ENCODE results near the gene DDX41.
"Not testable (repeated sequence)": the region's sequence is repeated elsewhere in the genome, so short reads cannot be mapped to it uniquely, and the experiment has no call there.

DDX41 gene

DNA sequence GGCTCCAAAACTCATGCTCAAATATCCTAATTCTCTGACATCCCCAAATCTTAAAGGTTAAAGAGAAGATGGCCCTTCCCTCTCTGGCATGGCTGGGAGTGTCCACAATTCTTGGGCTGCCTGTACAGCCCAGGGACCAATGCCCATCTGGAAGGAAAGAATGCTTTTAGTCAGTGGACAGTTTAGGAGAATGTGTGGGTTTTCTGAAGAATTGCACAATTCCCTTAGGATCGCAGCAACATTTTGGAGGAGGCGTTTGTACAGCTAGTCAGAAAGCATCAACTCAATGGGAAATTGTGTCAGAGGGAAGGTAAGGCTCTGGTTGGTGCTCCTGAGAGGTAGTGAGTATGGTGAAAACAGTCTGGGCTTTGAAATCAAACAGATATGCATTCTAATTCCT lies 22.6 kb upstream of the DDX41 start:
- Histone ChIP-seq H3K4me3 (no peak overlapping the region), H3K27ac (peak overlapping the region in 19 of 21 experiments; percentile 3 to 76 (median 53))

DNA sequence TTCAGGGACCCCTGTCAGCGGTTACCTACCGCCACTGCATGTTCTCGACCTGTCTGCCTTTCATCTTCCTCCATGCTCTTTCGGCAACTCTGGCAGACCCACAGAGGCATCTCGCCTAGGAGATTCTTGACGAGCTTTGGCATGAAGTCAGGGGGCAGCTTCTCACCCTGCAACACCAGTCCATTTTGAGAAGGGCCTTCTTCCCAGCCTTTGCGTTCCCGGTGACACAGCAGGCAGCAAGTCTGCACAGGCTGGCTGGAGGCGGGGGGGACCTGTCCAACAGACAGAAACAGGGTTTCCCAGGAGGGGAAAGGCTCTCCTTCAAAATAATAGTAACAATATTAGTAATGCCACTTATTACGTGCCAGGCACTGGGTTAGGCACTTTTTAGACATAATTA lies 22.1 kb upstream of the DDX41 start:
- Histone ChIP-seq H3K4me3 (no peak overlapping the region), H3K27ac (peak overlapping the region in 20 of 21 experiments; percentile 13 to 76 (median 58))

DNA sequence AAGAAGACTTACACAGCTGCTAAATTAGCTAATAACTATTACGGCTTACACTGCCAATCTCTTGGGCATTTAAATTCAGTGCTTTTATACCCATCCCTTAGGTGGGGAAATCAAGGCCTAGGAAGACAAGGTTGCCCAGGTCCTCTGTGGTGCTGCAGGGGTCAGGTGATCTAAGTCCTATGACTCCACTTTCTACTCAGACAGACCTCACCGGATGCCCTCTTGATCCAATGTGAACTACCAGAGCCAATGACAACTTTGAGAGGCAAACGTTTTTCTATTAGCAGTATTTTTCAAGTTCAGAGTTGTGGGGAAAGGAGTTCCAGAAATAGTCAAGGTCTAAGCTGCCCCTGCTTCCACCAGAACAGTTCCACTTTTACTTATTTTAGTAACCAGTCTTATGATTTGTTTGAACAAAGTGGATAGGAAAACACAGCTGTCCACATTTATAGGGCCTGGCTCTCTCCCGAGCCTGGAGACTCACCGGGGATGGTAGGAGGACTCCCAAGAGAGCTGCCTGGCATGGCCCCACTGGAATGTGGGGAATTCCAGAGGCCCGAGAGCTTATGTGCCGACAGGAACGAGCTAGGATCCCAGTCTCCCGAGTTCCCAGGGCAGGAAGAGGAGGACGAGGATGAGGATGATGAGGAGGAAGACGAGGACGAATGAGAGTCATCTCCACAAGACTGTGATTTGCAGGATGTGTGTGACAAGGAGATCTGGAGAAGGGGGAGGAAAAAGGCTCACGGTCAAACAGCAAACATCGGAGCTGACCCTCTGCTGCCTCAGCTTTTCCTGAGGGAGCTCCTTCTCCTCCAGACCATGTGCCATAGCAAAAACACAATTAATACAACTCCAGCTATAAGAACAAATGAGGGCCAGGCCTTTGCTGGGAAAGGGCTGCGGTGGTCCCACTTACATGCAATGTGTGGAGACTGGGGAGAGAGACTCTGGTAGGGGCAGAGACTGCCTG lies 20.9 kb upstream of the DDX41 start:
- Histone ChIP-seq H3K27ac (peak overlapping the region in 20 of 21 experiments; percentile 1 to 76 (median 58)), H3K4me3 (no peak overlapping the region)

DNA sequence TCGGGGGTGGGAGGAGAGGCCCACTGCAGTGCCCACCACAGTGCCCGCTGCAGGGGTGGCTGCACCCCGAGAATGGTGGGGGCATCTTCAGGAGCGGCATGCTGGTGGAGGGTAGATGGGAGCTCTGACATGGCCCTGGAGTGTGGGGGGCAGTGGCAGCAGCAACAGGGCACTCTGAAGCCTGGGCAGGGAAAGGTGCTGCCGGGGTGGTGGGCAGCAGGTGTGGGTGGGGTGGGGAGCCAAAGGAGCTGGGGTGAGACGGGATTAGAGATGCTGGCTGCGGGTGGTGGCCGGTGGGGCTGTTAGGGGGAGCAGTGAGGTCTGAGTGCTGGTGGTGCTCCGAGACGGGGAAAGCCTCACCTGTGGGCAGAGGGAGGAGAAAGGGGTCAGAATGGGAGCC lies 19.6 kb upstream of the DDX41 start:
- H3K27ac ChIP-seq: peak overlapping the region in 2 of 21 experiments; percentile 35 to 48
- no peak overlapping the region for H3K4me3 ChIP-seq

DNA sequence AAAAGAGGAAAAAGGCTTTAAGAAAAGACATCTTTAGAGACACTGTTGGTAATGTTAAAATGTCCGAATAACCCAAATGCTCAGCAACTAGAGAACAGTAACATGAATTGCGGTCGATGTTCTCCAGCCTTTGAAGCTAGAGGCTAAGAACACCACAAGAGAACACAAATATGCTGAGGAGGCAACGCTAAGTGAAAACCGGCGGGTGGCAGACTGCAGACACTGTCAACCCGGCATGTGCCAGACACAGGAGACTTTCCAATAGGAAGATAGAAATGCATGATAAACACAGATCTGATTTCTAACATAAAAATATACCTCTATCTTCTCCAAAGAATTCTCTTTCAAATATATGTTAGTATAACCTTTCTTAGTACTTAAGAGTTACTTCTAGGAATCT lies 18.4 kb upstream of the DDX41 start:
- H3K27ac ChIP-seq: no peak overlapping the region
- no peak overlapping the region for H3K4me3 ChIP-seq

DNA sequence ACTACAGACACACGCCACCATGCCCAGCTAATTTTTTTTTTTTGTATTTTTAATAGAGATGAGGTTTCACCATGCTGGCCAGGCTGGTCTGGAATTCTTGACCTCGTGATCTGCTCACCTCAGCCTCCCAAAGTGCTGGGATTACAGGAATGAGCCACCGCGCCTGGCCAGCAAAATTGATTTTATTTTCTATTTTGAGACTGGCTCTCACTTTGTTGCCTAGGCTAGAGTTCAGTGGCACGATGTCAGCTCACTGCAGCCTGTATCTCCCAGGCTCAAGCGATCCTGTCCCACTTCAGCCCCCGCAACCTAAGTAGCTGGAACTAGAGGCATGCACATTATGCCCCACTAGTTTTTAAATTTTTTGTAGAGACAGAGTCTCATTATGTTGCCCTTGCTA lies 17.7 kb upstream of the DDX41 start:
- not testable (repeated sequence) for H3K27ac ChIP-seq, H3K4me3 ChIP-seq

DNA sequence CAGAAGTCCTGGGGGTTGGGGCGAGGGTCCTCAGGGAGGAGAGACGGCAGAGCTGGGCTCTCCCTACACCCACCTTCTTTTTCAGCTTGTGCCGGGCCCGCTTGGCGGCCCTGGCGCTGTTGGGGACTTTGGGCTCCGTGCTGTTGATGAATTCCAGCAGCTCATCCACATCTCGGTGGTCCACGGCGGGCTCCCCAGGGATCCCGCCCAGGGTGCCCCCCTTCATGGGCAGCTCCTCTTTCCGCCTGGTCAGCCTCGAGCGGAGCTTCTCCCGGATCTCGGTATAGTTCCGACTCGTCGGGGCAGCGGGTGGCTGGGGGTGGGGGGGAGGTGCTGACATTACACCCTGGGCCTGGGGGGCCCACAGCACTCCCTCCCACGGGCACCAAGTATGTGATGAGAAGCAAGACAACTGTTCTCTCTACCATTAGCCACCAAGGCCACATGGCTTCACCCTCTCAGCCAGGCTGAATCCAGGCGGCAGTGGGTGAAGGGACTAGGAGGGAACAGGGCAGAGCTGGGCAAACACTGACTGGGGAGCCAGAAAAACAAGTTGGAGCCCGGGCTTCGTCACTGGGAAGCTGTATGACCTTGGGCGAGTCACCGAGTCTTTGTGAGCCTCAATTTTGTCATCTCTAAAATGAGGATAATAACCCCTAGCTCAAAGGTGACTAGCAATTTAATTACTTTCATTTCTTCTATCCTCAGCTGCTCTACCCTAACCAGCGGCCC lies 14.6 kb upstream of the DDX41 start:
- H3K27ac ChIP-seq: peak overlapping the region in 18 of 21 experiments; percentile 31 to 86 (median 61)
- no peak overlapping the region for H3K4me3 ChIP-seq

DNA sequence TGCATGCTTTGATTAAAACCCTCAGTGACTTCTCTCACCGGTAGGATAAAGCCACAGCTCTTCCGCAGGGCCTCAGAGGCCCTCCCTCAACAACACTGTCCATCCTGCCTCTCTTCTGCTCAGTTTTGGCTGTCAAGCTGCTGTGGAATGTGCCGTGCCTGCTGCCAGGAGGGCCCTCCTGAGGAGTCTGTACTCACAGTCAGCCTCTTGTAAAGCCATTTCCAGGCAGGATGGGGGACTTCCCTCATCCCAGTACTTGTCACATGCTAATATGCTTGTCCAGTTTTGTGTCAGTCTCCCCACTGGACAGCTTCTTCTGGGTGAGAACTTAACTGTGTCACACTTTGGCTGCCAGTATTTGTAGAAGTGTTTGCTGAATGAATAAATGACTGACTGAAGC lies 13.9 kb upstream of the DDX41 start:
- H3K4me3 ChIP-seq: no peak overlapping the region
- H3K27ac ChIP-seq: peak overlapping the region in 18 of 21 experiments; percentile 26 to 86 (median 64)

DNA sequence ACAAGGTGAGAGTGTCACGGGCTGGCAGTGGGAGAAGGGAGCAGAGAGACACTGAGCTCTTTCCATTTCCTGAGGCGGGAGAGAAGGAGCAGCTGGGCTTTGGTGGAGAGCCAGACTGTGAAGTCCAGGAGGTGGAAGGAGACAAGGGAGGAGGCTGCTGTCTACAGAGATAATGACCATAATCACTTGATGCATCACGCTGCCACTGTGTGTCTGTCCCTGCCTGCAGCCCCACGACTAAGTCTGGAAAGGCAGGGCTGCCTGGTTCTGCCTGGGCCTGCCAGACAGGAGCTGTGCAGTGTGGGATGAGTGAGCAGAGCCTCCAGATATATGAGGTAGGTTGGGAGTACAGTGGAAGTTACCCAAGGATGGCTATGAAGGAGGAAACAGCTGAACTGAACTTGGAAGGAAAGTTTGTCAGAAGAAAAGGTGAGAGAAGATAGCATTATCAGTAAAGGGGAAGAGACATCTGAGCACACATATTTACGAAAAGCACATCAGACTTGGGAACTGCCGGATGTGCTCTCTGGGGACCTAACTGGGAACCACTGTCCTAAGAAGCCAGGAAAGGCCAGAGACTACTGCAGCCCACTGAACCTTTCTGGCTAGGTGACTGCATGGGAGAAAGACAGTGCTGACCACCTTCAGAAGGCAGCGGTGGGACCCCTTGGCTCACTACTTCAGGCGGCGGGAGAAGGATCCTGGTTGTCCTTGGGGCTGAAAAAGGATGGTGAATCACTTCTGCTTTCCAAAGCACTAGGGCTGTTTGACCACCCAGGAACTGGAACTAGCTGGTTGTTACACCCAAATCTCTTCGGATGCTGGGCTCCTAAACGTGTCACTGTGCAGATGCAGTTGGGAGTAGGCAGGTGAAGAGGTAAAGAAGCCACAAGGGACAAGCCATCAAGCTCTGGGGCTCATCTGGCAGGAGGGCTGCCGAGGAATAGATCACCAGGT lies 12.8 kb upstream of the DDX41 start:
- peak overlapping the region in 16 of 21 experiments; percentile 18 to 86 (median 66) for H3K27ac ChIP-seq

DNA sequence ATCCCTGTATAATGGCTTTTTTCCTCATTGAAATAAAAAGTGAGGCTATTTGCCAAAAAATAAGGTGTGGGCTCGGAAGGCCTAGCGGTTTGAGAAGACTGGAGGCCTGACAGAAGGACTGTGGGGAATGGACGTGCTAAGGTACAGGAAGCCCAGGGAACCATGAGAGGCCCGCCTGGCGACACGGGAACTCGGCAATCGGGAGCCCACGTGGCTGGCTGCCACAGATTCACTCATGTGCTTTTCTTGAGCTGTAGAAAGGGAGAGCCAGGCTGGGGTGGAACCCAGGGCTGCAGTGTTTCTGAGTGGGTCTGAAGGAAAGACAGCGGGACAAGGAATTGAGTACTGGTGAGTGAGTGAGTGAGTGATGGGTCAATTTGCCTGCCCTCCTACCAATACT lies 11.9 kb upstream of the DDX41 start:
- no peak overlapping the region for H3K4me3 ChIP-seq
- peak overlapping the region in 11 of 21 experiments; percentile 5 to 86 (median 60) for H3K27ac ChIP-seq

More for the DNA sequence above, 12.8 kb upstream of the DDX41 start:
- H3K4me3 ChIP-seq: no peak overlapping the region

DNA sequence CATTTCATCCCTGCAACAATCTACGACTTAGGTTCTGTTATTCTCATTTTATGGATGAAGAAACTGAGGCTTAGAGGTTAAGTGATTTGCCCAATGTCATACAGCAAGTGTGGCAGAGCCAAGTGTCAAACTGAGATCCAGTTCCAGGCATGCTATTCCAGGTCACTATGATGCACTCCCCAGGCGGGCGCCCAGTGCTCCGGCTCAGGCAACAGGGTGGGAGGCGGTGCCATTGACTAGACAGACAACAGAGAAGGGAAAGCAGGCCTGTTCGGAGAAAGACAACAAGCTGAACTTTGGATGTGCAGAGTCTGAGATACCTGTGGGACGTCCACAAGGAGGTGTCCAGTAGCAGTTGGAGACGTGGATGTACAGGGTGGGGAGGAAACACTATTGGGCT lies 10.8 kb upstream of the DDX41 start:
- H3K4me3 ChIP-seq: no peak overlapping the region

DNA sequence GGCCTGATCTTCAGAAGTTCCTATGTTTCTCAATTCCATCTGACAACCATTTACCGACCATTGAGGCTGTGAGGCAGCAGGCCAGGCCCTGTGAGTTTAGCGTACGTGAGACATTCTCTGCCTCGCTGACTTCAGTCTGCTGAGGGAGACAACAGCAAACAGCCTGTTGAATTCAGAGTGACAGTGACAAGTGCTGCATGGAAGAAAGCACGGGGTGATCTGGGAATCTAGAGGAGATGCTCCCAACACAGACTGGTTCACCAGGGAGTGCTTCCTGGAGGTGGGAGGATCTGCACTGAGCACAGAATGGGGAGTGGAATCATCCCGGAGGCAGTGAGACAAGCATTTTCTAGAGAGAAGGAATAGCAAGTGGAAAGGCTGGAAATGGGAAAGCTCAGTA lies 10.0 kb upstream of the DDX41 start:
- Histone ChIP-seq H3K4me3 (no peak overlapping the region), H3K27ac (no peak overlapping the region)

More for the DNA sequence above, 10.8 kb upstream of the DDX41 start:
- H3K27ac ChIP-seq: peak overlapping the region in 1 of 21 experiments; percentile 49

DNA sequence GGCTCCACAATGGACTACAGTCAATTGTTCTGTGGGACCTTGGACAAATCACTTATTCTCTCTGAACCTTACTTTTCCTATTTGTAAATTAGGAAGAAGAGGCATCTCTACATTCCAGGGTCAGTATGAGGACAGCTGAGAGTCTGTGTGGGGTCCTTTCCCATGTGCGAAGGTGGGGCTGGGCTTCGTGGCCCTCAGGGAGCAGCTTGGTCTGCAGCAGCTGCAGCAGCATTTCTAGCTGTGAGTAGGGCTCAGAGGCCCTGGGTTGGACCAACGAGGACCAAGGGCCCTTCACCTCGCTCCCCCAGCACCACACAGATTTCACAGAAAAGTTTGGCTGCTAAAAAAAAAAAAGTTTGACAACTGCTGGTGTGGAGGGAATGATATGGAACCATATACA lies 9.4 kb upstream of the DDX41 start:
- no peak overlapping the region for H3K4me3 ChIP-seq
- no peak overlapping the region for H3K27ac ChIP-seq

DNA sequence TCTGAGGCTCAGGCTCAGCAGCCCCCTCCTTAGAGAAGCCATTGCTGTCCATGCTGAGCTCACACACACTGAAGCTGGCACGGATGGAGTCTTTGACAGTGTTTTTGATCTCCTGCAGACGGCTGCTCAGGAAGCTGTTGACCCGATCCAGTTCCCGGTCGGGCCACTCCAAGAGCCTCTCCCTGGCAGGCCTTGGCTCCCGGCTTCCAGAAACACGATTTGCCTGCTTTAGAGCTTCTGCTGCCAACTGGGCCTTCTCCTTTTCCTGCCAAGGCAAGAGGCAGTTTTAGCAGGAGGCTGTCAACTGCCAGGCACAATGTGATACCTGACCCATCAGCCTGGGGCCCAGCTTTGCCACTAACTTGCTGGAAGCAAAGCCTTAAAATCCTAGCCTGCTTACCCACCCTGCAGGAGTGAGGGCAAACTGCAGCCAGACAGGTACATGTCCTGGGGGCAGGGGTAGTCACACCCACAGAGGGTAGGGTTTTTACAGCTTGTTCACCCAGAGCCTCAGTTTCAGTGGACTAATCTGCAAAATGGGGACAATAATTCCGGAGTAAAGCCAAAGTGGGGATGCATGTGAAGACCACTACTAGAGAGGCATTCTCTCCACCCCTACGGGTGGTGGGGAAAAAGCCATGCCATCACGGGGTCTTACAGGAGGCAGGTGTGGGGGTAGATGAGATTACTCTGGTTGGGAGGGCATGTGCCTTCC lies 8.3 kb upstream of the DDX41 start:
- peak overlapping the region in 5 of 21 experiments; percentile 6 to 39 (median 29) for H3K27ac ChIP-seq
- H3K4me3 ChIP-seq: no peak overlapping the region

DNA sequence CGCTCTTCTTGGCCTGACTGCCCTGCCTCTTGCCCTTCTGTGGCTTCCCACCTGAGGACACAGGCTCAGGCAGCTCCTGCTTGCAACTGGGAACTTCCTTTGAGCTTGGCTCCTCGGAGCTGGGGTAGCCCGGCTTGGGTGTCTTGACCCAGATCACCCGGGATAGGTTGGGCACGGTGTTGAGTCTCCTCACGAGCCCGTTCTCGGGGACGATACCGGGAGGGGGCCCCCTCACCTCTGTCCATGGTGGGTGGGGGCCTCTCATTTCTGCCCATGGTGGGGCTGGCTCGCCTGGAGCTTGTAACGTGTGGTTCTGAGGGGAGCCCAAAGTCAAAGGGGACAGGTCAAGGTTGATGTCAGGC lies 7.8 kb upstream of the DDX41 start:
- Histone ChIP-seq H3K27ac (peak overlapping the region in 6 of 21 experiments; percentile 6 to 39 (median 30)), H3K4me3 (no peak overlapping the region)

DNA sequence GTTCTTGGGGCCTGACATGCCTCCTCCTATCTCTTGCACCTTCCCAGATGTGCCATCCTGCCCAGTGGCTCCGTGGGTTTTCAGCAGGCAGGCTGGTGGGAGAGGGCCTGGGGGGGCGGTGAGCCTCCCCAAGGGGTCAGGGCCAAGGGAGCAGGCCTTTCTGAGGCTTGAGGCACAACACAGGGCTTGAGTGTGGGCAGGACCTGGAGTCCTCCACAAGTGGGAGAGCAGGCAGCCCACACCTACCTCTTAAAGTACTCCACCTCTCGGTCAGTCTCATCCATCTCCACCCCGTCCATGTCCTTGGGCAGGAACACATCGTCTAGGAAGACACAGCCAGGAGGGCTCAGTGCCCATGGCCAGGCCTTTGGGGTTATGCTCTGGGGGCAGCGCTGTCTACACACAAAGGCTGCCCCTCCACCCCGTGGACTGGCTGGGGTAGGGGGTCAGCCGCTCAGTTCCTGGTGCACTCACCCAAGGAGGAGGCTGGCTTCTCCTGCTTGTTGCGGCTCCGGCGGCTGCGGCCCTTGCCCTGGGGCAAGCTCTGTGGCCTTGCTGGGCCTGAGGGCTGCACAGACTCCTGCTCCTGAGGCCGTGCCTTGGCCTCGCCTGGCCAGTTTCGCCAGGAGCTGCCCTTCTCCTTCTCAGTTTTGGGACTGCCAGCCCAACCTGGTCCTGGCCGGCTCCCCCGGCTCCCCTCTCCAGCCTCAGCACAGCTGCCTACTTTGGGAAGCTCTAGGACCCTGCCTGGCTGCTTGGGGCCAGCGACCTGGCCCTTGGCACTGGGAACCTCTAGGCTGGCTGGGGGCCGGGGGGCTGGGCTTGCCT lies 7.2 kb upstream of the DDX41 start:
- peak overlapping the region in 4 of 21 experiments; percentile 6 to 43 (median 26) for H3K27ac ChIP-seq
- H3K4me3 ChIP-seq: no peak overlapping the region

DNA sequence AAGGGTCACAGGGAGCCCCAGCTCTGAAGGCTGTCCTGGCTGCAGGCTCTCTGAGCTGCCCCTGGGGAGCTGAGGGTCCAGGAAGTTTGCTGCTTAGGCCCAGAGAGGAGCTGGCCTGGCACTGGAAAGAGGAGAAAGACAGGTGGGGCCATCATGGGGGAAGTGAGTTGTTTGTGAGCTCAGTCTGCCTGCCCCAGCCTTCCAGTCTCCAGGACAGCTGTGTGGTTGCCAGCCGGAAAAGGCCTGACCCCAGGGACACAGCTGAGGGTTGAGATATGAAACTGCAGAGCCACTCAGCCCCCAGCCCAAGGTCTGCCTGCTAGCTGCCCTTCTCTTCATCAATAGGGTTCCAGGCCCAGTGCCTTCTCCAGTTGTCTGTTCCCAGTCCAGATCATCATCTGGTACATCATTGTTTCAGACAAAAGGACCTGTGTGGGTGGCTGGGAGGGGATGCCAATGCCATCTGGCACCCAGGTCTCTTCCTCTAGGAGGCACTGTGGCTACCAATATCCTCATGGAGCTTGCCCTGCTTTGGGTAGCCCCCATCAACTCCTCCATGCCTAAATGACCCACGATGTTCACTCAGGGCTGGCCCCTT lies 4.3 kb upstream of the DDX41 start:
- no peak overlapping the region for H3K4me3 ChIP-seq

DNA sequence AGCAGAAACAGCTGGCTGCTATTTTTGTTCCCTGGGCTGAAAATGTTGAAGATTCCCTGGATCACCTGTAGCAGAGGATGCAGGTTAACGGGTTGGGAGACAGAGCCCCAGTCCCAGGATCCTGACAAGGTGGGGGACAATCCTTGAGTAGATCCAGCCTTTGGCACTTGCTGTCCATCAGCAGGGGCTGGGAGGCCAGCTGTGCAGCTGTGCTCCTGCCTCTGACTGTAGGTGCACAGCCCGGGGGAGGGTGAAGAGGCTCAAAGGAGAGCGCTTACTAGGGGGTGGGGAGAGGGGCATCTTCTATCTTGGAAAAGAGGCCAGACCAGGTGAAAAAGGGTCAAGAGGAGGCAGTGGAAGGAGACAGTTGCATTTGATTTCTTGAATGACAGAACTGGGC lies 3.5 kb upstream of the DDX41 start:
- H3K4me3 ChIP-seq: no peak overlapping the region
- peak overlapping the region in 2 of 21 experiments; percentile 9 to 26 for H3K27ac ChIP-seq

More for the DNA sequence above, 4.3 kb upstream of the DDX41 start:
- peak overlapping the region in 3 of 21 experiments; percentile 2 to 35 (median 9) for H3K27ac ChIP-seq
